WTC11 (cell line): ENCODE measurements around the gene CPB1. TPM values are rescaled to one million over a fixed set of nuclear protein-coding genes. Genes with fewer than 3 reads are reported as not detected.

Experiments
- ATAC-seq: fragments of 200-7000 bp; cut with Tn5 transposase; 2 replicates; pipeline ENCODE4 v1.10.0; 2021; ENCODE audit warnings: mild to moderate bottlenecking, moderate library complexity
- CTCF ChIA-PET: fragments of 300-600 bp; sonication (Branson Sonifier 250); formaldehyde crosslinking; loops from one replicate; lab custom pipeline; 2021; ENCODE audit warnings: antibody characterized with exemption; lab: Charles Lee
- POLR2A ChIA-PET: fragments of 350-600 bp; sonication (Branson Sonifier 250); formaldehyde crosslinking; loops from one replicate; lab custom pipeline; 2021; ENCODE audit warnings: antibody characterized with exemption; lab: Charles Lee
- DNase-seq: peaks from one replicate; pipeline ENCODE4 v3.0.0; 2021; ENCODE audit warnings: low spot score
- H3K27ac Mint-ChIP-seq: 2 replicates; pipeline ENCODE4 v1.8.0; 2021; ENCODE audit warnings: mixed read lengths
- H3K27me3 Mint-ChIP-seq: 2 replicates; pipeline ENCODE4 v1.8.0; 2021; ENCODE audit warnings: low read depth, mild to moderate bottlenecking, moderate library complexity, mixed read lengths
- H3K36me3 Mint-ChIP-seq: 2 replicates; pipeline ENCODE4 v1.8.0; 2021; ENCODE audit warnings: mixed read lengths
- H3K4me1 Mint-ChIP-seq: 2 replicates; pipeline ENCODE4 v1.8.0; 2022; ENCODE audit warnings: mixed read lengths
- H3K4me3 Mint-ChIP-seq: 2 replicates; pipeline ENCODE4 v1.8.0; 2021; ENCODE audit warnings: mild to moderate bottlenecking, moderate library complexity, mixed read lengths
- H3K9me3 Mint-ChIP-seq: 2 replicates; pipeline ENCODE4 v1.8.0; 2021; ENCODE audit warnings: mixed read lengths
- AFF4 ChIP-seq: sonication (generic); formaldehyde crosslinking; IDR thresholded peaks from 2 replicates; pipeline ENCODE4 v1.8.1; 2023; ENCODE audit warnings: mild to moderate bottlenecking, missing genetic modification reagents, borderline replicate concordance
- ATF3 ChIP-seq: sonication (generic); formaldehyde crosslinking; conservative IDR thresholded peaks from 2 replicates; pipeline ENCODE4 v1.8.1; 2022; ENCODE audit warnings: mild to moderate bottlenecking, missing genetic modification reagents
- CDX4 ChIP-seq: fragments of 250-450 bp; sonication (Bioruptor Pico); IDR thresholded peaks from 2 replicates; pipeline ENCODE4 v1.9.0; 2021; ENCODE audit warnings: moderate library complexity, mild to moderate bottlenecking, inconsistent platforms, borderline replicate concordance
- ELF4 ChIP-seq: sonication (generic); formaldehyde crosslinking; IDR thresholded peaks from 2 replicates; pipeline ENCODE4 v1.8.1; 2022; ENCODE audit warnings: low read depth, mild to moderate bottlenecking, moderate library complexity, missing genetic modification reagents
- ETV6 ChIP-seq: sonication (generic); formaldehyde crosslinking; IDR thresholded peaks from 2 replicates; pipeline ENCODE4 v1.8.1; 2022; ENCODE audit warnings: mild to moderate bottlenecking, missing genetic modification reagents
- FOXJ3 ChIP-seq: sonication (generic); formaldehyde crosslinking; IDR thresholded peaks from 2 replicates; pipeline ENCODE4 v1.9.0; 2021; ENCODE audit warnings: missing genetic modification reagents, mild to moderate bottlenecking, borderline replicate concordance
- FOXP1 ChIP-seq: sonication (generic); formaldehyde crosslinking; IDR thresholded peaks from 2 replicates; pipeline ENCODE4 v1.8.0; 2022; ENCODE audit warnings: missing genetic modification reagents, mild to moderate bottlenecking, moderate library complexity, borderline replicate concordance
- GTF2I ChIP-seq: fragments of 250-450 bp; sonication (Bioruptor Pico); conservative IDR thresholded peaks from 2 replicates; pipeline ENCODE4 v1.4.0; 2021; ENCODE audit warnings: mild to moderate bottlenecking
- NFE2L1 ChIP-seq: sonication (generic); formaldehyde crosslinking; IDR thresholded peaks from 2 replicates; pipeline ENCODE4 v1.8.1; 2023; ENCODE audit warnings: missing genetic modification reagents
- NR3C1 ChIP-seq: sonication (generic); formaldehyde crosslinking; conservative IDR thresholded peaks from 2 replicates; pipeline ENCODE4 v1.8.1; 2023; ENCODE audit warnings: low read depth, mild to moderate bottlenecking, missing genetic modification reagents
- SMAD4 ChIP-seq: sonication (generic); formaldehyde crosslinking; IDR thresholded peaks from 2 replicates; pipeline ENCODE4 v1.8.0; 2022; ENCODE audit warnings: mild to moderate bottlenecking, missing genetic modification reagents
- ZNF317 ChIP-seq: sonication (generic); formaldehyde crosslinking; IDR thresholded peaks from 2 replicates; pipeline ENCODE4 v1.8.1; 2023; ENCODE audit warnings: low read depth, mild to moderate bottlenecking, moderate library complexity, missing genetic modification reagents, borderline replicate concordance
- total RNA-seq: library from RNA; stranded (reverse); gene quantifications from 3 replicates; pipeline ENCODE4 v1.2.3, GENCODE V29; 2021
- TF ChIP-seq, protein P1 (sequence below): sonication (generic); formaldehyde crosslinking; IDR thresholded peaks from 2 replicates; pipeline ENCODE4 v1.8.1; 2022; ENCODE audit warnings: mild to moderate bottlenecking, moderate library complexity, missing genetic modification reagents
- TF ChIP-seq, protein P2 (sequence below): sonication (generic); formaldehyde crosslinking; conservative IDR thresholded peaks from 2 replicates; pipeline ENCODE4 v1.8.1; 2023; ENCODE audit warnings: mild to moderate bottlenecking, low read depth, missing genetic modification reagents, moderate library complexity
- TF ChIP-seq, protein P3 (sequence below): sonication (generic); formaldehyde crosslinking; IDR thresholded peaks from 2 replicates; pipeline ENCODE4 v1.8.0; 2022; ENCODE audit warnings: mild to moderate bottlenecking, missing genetic modification reagents
- TF ChIP-seq, protein P4 (sequence below): sonication (generic); formaldehyde crosslinking; IDR thresholded peaks from 2 replicates; pipeline ENCODE4 v1.8.1; 2023; ENCODE audit warnings: mild to moderate bottlenecking, missing genetic modification reagents, moderate library complexity
- TF ChIP-seq, protein P5 (sequence below): sonication (generic); formaldehyde crosslinking; IDR thresholded peaks from 2 replicates; pipeline ENCODE4 v1.8.1; 2023; ENCODE audit warnings: mild to moderate bottlenecking, missing genetic modification reagents
- TF ChIP-seq, protein P6 (sequence below): fragments of 200-600 bp; IDR thresholded peaks from 2 replicates; pipeline ENCODE4 v1.8.0; 2022; ENCODE audit warnings: antibody characterized with exemption

Gene CPB1
- total RNA-seq, 1 experiment from 2014 or later: 5.0 TPM

DNA sequence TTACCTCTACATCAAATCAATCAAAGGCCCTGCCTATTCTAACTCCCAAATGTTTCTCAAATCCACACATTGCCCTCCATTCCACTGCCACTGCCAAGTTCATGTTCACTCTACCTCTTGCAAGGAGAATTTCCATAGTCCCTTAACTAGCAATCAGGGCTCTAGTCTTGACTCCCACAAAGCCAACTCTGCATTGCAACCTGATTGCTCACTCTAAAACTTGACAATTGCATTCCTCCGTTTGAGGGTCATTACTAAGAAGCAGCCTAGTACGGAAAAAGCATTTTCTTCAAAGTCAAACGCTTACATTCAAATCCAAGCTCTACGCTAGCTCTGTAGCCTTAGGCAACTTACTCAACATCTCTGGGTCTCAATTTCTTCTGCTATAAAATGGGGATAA lies 38.6 kb downstream of the CPB1 start:
- no peak for DNase-seq
- ChIA-PET POLR2A (no interaction called here), CTCF (no interaction called here)
- no peak for ATAC-seq
- Mint-ChIP-seq H3K4me1 (no peaks in the 10 kb centered on the region), H3K4me3 (no peak overlapping the region), H3K36me3 (no peaks in the 10 kb centered on the region), H3K27ac (no peak overlapping the region), H3K27me3 (no peaks in the 10 kb centered on the region), H3K9me3 (no peaks in the 10 kb centered on the region)
- TF ChIP-seq, protein P1, sequence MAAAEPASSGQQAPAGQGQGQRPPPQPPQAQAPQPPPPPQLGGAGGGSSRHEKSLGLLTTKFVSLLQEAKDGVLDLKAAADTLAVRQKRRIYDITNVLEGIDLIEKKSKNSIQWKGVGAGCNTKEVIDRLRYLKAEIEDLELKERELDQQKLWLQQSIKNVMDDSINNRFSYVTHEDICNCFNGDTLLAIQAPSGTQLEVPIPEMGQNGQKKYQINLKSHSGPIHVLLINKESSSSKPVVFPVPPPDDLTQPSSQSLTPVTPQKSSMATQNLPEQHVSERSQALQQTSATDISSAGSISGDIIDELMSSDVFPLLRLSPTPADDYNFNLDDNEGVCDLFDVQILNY (CRISPR knock-in tag): no peak
- TF ChIP-seq FOXP1: no peak
- TF ChIP-seq, protein P2, sequence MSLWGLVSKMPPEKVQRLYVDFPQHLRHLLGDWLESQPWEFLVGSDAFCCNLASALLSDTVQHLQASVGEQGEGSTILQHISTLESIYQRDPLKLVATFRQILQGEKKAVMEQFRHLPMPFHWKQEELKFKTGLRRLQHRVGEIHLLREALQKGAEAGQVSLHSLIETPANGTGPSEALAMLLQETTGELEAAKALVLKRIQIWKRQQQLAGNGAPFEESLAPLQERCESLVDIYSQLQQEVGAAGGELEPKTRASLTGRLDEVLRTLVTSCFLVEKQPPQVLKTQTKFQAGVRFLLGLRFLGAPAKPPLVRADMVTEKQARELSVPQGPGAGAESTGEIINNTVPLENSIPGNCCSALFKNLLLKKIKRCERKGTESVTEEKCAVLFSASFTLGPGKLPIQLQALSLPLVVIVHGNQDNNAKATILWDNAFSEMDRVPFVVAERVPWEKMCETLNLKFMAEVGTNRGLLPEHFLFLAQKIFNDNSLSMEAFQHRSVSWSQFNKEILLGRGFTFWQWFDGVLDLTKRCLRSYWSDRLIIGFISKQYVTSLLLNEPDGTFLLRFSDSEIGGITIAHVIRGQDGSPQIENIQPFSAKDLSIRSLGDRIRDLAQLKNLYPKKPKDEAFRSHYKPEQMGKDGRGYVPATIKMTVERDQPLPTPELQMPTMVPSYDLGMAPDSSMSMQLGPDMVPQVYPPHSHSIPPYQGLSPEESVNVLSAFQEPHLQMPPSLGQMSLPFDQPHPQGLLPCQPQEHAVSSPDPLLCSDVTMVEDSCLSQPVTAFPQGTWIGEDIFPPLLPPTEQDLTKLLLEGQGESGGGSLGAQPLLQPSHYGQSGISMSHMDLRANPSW: no peak
- TF ChIP-seq GTF2I (CRISPR knock-in tag): no peak
- TF ChIP-seq NR3C1 (CRISPR knock-in tag): no peak

GRCh38 chr3:148873270-148873927 lies 45.8 kb downstream of the CPB1 start:
- no peak overlapping the region for H3K27ac Mint-ChIP-seq
- H3K4me3 Mint-ChIP-seq: no peak overlapping the region
- ChIA-PET POLR2A (no interaction called here), CTCF (interaction anchor here (1.1 to 1.4 kb wide), 2 partner anchors 14 to 155 kb away, joined by 3 to 4 read pairs; no protein-coding TSS in a partner anchor)
- no peaks in the 10 kb centered on the region for H3K4me1 Mint-ChIP-seq
- H3K27me3 Mint-ChIP-seq: no peaks in the 10 kb centered on the region
- no peaks in the 10 kb centered on the region for H3K9me3 Mint-ChIP-seq
- TF ChIP-seq, protein P3, sequence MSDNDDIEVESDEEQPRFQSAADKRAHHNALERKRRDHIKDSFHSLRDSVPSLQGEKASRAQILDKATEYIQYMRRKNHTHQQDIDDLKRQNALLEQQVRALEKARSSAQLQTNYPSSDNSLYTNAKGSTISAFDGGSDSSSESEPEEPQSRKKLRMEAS (CRISPR knock-in tag): no peak
- TF ChIP-seq, protein P4, sequence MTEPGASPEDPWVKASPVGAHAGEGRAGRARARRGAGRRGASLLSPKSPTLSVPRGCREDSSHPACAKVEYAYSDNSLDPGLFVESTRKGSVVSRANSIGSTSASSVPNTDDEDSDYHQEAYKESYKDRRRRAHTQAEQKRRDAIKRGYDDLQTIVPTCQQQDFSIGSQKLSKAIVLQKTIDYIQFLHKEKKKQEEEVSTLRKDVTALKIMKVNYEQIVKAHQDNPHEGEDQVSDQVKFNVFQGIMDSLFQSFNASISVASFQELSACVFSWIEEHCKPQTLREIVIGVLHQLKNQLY (CRISPR knock-in tag): no peak
- TF ChIP-seq AFF4: no peak
- TF ChIP-seq ELF4: no peak
- no peak for TF ChIP-seq SMAD4 (CRISPR knock-in tag)
- no peak for TF ChIP-seq CDX4
- no peak for TF ChIP-seq ZNF317
- no peak for TF ChIP-seq ETV6 (CRISPR knock-in tag)
- TF ChIP-seq, protein P5, sequence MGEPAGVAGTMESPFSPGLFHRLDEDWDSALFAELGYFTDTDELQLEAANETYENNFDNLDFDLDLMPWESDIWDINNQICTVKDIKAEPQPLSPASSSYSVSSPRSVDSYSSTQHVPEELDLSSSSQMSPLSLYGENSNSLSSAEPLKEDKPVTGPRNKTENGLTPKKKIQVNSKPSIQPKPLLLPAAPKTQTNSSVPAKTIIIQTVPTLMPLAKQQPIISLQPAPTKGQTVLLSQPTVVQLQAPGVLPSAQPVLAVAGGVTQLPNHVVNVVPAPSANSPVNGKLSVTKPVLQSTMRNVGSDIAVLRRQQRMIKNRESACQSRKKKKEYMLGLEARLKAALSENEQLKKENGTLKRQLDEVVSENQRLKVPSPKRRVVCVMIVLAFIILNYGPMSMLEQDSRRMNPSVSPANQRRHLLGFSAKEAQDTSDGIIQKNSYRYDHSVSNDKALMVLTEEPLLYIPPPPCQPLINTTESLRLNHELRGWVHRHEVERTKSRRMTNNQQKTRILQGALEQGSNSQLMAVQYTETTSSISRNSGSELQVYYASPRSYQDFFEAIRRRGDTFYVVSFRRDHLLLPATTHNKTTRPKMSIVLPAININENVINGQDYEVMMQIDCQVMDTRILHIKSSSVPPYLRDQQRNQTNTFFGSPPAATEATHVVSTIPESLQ (CRISPR knock-in tag): no peak
- no peak for TF ChIP-seq NFE2L1 (CRISPR knock-in tag)
- TF ChIP-seq FOXJ3 (CRISPR knock-in tag): no peak
- TF ChIP-seq, protein P6, sequence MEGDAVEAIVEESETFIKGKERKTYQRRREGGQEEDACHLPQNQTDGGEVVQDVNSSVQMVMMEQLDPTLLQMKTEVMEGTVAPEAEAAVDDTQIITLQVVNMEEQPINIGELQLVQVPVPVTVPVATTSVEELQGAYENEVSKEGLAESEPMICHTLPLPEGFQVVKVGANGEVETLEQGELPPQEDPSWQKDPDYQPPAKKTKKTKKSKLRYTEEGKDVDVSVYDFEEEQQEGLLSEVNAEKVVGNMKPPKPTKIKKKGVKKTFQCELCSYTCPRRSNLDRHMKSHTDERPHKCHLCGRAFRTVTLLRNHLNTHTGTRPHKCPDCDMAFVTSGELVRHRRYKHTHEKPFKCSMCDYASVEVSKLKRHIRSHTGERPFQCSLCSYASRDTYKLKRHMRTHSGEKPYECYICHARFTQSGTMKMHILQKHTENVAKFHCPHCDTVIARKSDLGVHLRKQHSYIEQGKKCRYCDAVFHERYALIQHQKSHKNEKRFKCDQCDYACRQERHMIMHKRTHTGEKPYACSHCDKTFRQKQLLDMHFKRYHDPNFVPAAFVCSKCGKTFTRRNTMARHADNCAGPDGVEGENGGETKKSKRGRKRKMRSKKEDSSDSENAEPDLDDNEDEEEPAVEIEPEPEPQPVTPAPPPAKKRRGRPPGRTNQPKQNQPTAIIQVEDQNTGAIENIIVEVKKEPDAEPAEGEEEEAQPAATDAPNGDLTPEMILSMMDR: no peak
- TF ChIP-seq ATF3 (CRISPR knock-in tag): no peak
- no peak for ATAC-seq
- no peaks in the 10 kb centered on the region for H3K36me3 Mint-ChIP-seq
- DNase-seq: no peak
